Retinal pigment epithelial cell (primary cell): ENCODE results near the gene OSBPL10.
"Not testable (repeated sequence)": the region's sequence is repeated elsewhere in the genome, so short reads cannot be mapped to it uniquely, and the experiment has no call there.

Experiments
- DNase-seq: peaks from one replicate; pipeline ENCODE4 v3.0.0-alpha.2; 2010; ENCODE audit warnings: low read depth
- H3K4me3 ChIP-seq: 2 replicates; pipeline ENCODE4 v1.5.1; 2011; ENCODE audit warnings: mild to moderate bottlenecking, low read length, control low read depth, moderate library complexity
- CTCF ChIP-seq: conservative IDR thresholded peaks from 2 replicates; pipeline ENCODE4 v1.5.1; 2011; ENCODE audit warnings: low read depth, low read length, control low read depth, inconsistent platforms

The OSBPL10 gene

GRCh38 chr3:31861826-31862225 lies 119.2 kb downstream of the OSBPL10 start:
- no peak for TF ChIP-seq CTCF
- no peak overlapping the region for H3K4me3 ChIP-seq
- no peak for DNase-seq

- H3K4me3 ChIP-seq, DNase-seq: not testable (repeated sequence)
Observed at GRCh38 chr3:31860642-31861041, 120.4 kb downstream of the OSBPL10 start.

- H3K4me3 ChIP-seq, result no peak overlapping the region
- no peak for DNase-seq
- no peak for TF ChIP-seq CTCF
Observed at GRCh38 chr3:31859245-31859644, 121.8 kb downstream of the OSBPL10 start.

- H3K4me3 ChIP-seq, result no peak overlapping the region
- TF ChIP-seq CTCF, result peak; percentile 12
- no peak for DNase-seq
Observed at GRCh38 chr3:31858439-31858838, 122.6 kb downstream of the OSBPL10 start.

GRCh38 chr3:31853580-31853979 lies 127.5 kb downstream of the OSBPL10 start:
- TF ChIP-seq CTCF, result no peak

GRCh38 chr3:31851278-31851677 lies 129.8 kb downstream of the OSBPL10 start:
- H3K4me3 ChIP-seq, result no peak overlapping the region
- DNase-seq, result no peak
- TF ChIP-seq CTCF, result no peak

More at GRCh38 chr3:31853580-31853979, 127.5 kb downstream of the OSBPL10 start:
- H3K4me3 ChIP-seq, result no peak overlapping the region
- DNase-seq, result no peak

GRCh38 chr3:31848911-31849310 lies 132.2 kb downstream of the OSBPL10 start:
- TF ChIP-seq CTCF, result no peak
- no peak overlapping the region for H3K4me3 ChIP-seq
- DNase-seq, result peak; percentile 17
